ENCODE data around the gene RBM43. TPM values are rescaled to one million over a fixed set of nuclear protein-coding genes. Genes with fewer than 3 reads are reported as not detected.

RBM43 gene
- total and polyA plus RNA-seq, 2 of the 4 experiments (the other 2 are of a cell fraction) = 1.6 to 3.6 TPM

DNA sequence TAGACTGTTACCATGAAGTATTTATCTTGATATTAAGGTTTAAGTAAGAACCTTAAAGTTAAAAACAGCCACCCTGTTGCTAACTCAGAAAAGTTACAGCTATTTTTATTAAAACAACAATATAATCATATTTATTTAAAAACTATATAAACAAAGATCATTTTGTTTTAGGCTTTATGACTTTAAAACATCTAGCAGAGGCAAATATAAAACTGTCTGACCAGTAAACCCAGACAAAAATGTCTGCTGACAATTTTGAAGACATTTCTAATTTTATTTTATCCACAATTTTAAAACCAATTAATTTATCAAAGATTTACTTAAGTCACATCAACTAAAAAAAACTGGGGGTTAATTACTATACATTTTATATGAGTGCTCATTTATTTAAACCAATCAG lies 14.2 kb downstream of the RBM43 start:
- no TSS peak for BruUV-seq (replicated peaks)
- H3K4me2 ChIP-seq (ENCODE audit: low read depth, low read length) = no peak overlapping the region
- H4K8ac ChIP-seq (ENCODE audit: low read depth in 2 of 2, low read length in 2 of 2) = no peak overlapping the region
- H3K56ac ChIP-seq (ENCODE audit: extremely low read depth, insufficient read depth, low read length) = no peak overlapping the region
- H3K27me3 ChIP-seq (ENCODE audit: control insufficient read depth, insufficient read depth, low read length) = no peaks in the 10 kb centered on the region
- no peak overlapping the region for H3K9ac ChIP-seq (ENCODE audit: low read depth, low read length)
- no peak overlapping the region for H2BK120ac ChIP-seq (ENCODE audit: low read depth, low read length)
- peaks cover 2% of the 10 kb centered on the region; the same call in 1 of the 2 replicates for H3K9me1 ChIP-seq (ENCODE audit: insufficient read depth, low read length)
- H4K91ac ChIP-seq (ENCODE audit: insufficient read depth, low read depth, low read length) = no peak overlapping the region
- H3K14ac ChIP-seq (replicated peaks; ENCODE audit: low read depth, low read length) = no peak overlapping the region
- H3K4me1 ChIP-seq (ENCODE audit: control insufficient read depth, insufficient read depth, low read length) = peaks cover 13% of the 10 kb centered on the region
- in situ Hi-C loops (cut with MboI; ENCODE audit: low sequenced_read_pairs) (loop anchor here (25.0 kb wide), 2 partner anchors 635 to 1110 kb away; no protein-coding TSS in a partner anchor), intact Hi-C loops (cut with micrococcal nuclease) (no loop called here), dilution Hi-C loops (cut with HindIII; ENCODE audit: low sequenced_read_pairs, unreplicated experiment) (no loop called here)
- no peak overlapping the region for H2AFZ ChIP-seq (replicated peaks; ENCODE audit: low read length, poor library complexity)
- no peak overlapping the region for H2BK20ac ChIP-seq (ENCODE audit: low read depth, low read length)
- no peak overlapping the region for H2BK15ac ChIP-seq (ENCODE audit: low read depth, low read length)
- H3K23ac ChIP-seq (ENCODE audit: low read depth, low read length) = no peak overlapping the region
- no peak overlapping the region for H2BK5ac ChIP-seq (ENCODE audit: low read depth, low read length, poor library complexity, severe bottlenecking)
- H2AK5ac ChIP-seq (ENCODE audit: low read depth, low read length) = no peak overlapping the region
- no peak for TF ChIP-seq NFE2L2 (IDR thresholded peaks at IDR 0.05; ENCODE audit: low read depth, low read length)
- TF ChIP-seq, protein P1, sequence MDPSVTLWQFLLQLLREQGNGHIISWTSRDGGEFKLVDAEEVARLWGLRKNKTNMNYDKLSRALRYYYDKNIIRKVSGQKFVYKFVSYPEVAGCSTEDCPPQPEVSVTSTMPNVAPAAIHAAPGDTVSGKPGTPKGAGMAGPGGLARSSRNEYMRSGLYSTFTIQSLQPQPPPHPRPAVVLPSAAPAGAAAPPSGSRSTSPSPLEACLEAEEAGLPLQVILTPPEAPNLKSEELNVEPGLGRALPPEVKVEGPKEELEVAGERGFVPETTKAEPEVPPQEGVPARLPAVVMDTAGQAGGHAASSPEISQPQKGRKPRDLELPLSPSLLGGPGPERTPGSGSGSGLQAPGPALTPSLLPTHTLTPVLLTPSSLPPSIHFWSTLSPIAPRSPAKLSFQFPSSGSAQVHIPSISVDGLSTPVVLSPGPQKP (IDR thresholded peaks at IDR 0.05; ENCODE audit: borderline replicate concordance, low read depth, low read length) = no peak
- no peak for TF ChIP-seq BHLHE40 (IDR thresholded peaks at IDR 0.05; ENCODE audit: low read depth, low read length)
- TF ChIP-seq RFX5 (IDR thresholded peaks at IDR 0.05; ENCODE audit: low read depth, low read length) = no peak
- no peak for TF ChIP-seq RCOR1 (IDR thresholded peaks at IDR 0.05; ENCODE audit: insufficient replicate concordance, low read length)
- no peak for TF ChIP-seq POLR2A (IDR thresholded peaks at IDR 0.05; ENCODE audit: low read depth, low read length)
- no peak for TF ChIP-seq MAFK (IDR thresholded peaks at IDR 0.05; ENCODE audit: low read depth, low read length)
- no peak for TF ChIP-seq CHD1 (IDR thresholded peaks at IDR 0.05; ENCODE audit: low read depth, low read length)
- TF ChIP-seq SMC3 (IDR thresholded peaks at IDR 0.05; ENCODE audit: low read depth, low read length) = no peak
- TF ChIP-seq CTCF (conservative IDR thresholded peaks at IDR 0.05; ENCODE audit: low read depth, low read length) = no peak
- no peak for TF ChIP-seq MXI1 (IDR thresholded peaks at IDR 0.05; ENCODE audit: borderline replicate concordance, low read depth, low read length)
- no peak for TF ChIP-seq CEBPB (IDR thresholded peaks at IDR 0.05; ENCODE audit: low read depth, low read length)
- TF ChIP-seq, protein P2, sequence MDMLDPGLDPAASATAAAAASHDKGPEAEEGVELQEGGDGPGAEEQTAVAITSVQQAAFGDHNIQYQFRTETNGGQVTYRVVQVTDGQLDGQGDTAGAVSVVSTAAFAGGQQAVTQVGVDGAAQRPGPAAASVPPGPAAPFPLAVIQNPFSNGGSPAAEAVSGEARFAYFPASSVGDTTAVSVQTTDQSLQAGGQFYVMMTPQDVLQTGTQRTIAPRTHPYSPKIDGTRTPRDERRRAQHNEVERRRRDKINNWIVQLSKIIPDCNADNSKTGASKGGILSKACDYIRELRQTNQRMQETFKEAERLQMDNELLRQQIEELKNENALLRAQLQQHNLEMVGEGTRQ (IDR thresholded peaks at IDR 0.05; ENCODE audit: low read depth, low read length) = no peak
- POLR2A ChIA-PET (ENCODE audit: unreplicated experiment) = interaction anchor here (0.6 kb wide), 1 partner anchor 13 kb away, joined by 3 read pairs; no protein-coding TSS in a partner anchor
- H3K4me3 ChIP-seq (ENCODE audit: insufficient read depth, low read depth, low read length) = no peak overlapping the region
- no peak for DNase-seq
- H3K27ac ChIP-seq (ENCODE audit: insufficient read depth, low read length) = no peak overlapping the region
- H3K9me3 ChIP-seq (ENCODE audit: control insufficient read depth, insufficient read depth, low read length) = peaks cover 4% of the 10 kb centered on the region
- no peak overlapping the region for H4K5ac ChIP-seq (ENCODE audit: low read depth, low read length)
- no peak overlapping the region for H3K4ac ChIP-seq (ENCODE audit: low read depth, low read length)
- peaks cover 5% of the 10 kb centered on the region for H3K36me3 ChIP-seq (ENCODE audit: control insufficient read depth, insufficient read depth, low read length)
- no peak for ATAC-seq (ENCODE audit: low read depth)
- CTCF ChIA-PET = interaction anchor here (0.5 to 2.2 kb wide), 3 partner anchors 8 to 1498 kb away, joined by 3 to 8 read pairs (median 3); no protein-coding TSS in a partner anchor
- H2AK9ac ChIP-seq (replicated peaks; ENCODE audit: low read depth, low read length, poor library complexity) = no peak overlapping the region
- no peaks in the 10 kb centered on the region for H3K79me1 ChIP-seq (ENCODE audit: low read depth in 1 of 2, low read length in 2 of 2)
- no peaks in the 10 kb centered on the region for H4K20me1 ChIP-seq (ENCODE audit: insufficient read depth, low read length)
- H3K18ac ChIP-seq (ENCODE audit: low read depth, low read length) = no peak overlapping the region
